Glutamatergic neuron (in vitro differentiated cells): Measurements from ENCODE around the gene MRPS6. TPM values are rescaled to one million over a fixed set of nuclear protein-coding genes. Genes with fewer than 3 reads are reported as not detected.

ENCODE experiments used
- DNase-seq: peaks from one replicate; pipeline ENCODE4 v3.0.0; 2022
- H3K27ac Mint-ChIP-seq: one replicate; pipeline ENCODE4 v1.8.0; 2020; ENCODE audit warnings: mild to moderate bottlenecking, mixed read lengths, inconsistent platforms; ENCODE audit not compliant: unreplicated experiment
- H3K27me3 Mint-ChIP-seq: one replicate; pipeline ENCODE4 v1.8.0; 2020; ENCODE audit warnings: mild to moderate bottlenecking, moderate library complexity, mixed read lengths, inconsistent platforms; ENCODE audit not compliant: unreplicated experiment
- H3K36me3 Mint-ChIP-seq: one replicate; pipeline ENCODE4 v1.8.0; 2020; ENCODE audit warnings: mild to moderate bottlenecking, mixed read lengths, inconsistent platforms; ENCODE audit not compliant: unreplicated experiment
- H3K4me1 Mint-ChIP-seq: one replicate; pipeline ENCODE4 v1.8.0; 2020; ENCODE audit warnings: mild to moderate bottlenecking, low read depth, mixed read lengths, inconsistent platforms; ENCODE audit not compliant: unreplicated experiment
- H3K4me3 Mint-ChIP-seq: one replicate; pipeline ENCODE4 v1.8.0; 2020; ENCODE audit warnings: mild to moderate bottlenecking, mixed read lengths, inconsistent platforms; ENCODE audit not compliant: unreplicated experiment
- H3K9me3 Mint-ChIP-seq: one replicate; pipeline ENCODE4 v1.8.0; 2020; ENCODE audit warnings: mild to moderate bottlenecking, moderate library complexity, mixed read lengths, inconsistent platforms; ENCODE audit not compliant: unreplicated experiment
- total RNA-seq: library from RNA; stranded (reverse); fragmentation: NEBNext Ultra II Directional; extraction: Animal tissue kit (Norgen Biotek cat#: 25700); gene quantifications from one replicate; pipeline ENCODE4 v1.2.1, GENCODE V29; 2021; ENCODE audit not compliant: unreplicated experiment
- TF ChIP-seq, protein P1 (sequence below): fragments of 200-600 bp; sonication (generic); IDR thresholded peaks from one replicate; pipeline ENCODE4 v1.5.0; 2021; ENCODE audit not compliant: partially characterized antibody, unreplicated experiment

Gene MRPS6
- total RNA-seq, 1 donor from 2014 or later = 31.6 TPM

GRCh38 chr21:34141373-34141772 is 68.0 kb downstream of the MRPS6 start:
- H3K36me3 Mint-ChIP-seq = peaks cover 18% of the 10 kb centered on the region
- peaks cover 5% of the 10 kb centered on the region for H3K9me3 Mint-ChIP-seq
- no peaks in the 10 kb centered on the region for H3K27me3 Mint-ChIP-seq
- DNase-seq = no peak
- TF ChIP-seq, protein P1, sequence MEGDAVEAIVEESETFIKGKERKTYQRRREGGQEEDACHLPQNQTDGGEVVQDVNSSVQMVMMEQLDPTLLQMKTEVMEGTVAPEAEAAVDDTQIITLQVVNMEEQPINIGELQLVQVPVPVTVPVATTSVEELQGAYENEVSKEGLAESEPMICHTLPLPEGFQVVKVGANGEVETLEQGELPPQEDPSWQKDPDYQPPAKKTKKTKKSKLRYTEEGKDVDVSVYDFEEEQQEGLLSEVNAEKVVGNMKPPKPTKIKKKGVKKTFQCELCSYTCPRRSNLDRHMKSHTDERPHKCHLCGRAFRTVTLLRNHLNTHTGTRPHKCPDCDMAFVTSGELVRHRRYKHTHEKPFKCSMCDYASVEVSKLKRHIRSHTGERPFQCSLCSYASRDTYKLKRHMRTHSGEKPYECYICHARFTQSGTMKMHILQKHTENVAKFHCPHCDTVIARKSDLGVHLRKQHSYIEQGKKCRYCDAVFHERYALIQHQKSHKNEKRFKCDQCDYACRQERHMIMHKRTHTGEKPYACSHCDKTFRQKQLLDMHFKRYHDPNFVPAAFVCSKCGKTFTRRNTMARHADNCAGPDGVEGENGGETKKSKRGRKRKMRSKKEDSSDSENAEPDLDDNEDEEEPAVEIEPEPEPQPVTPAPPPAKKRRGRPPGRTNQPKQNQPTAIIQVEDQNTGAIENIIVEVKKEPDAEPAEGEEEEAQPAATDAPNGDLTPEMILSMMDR = no peak
- H3K27ac Mint-ChIP-seq = no peak overlapping the region
- no peaks in the 10 kb centered on the region for H3K4me1 Mint-ChIP-seq
- H3K4me3 Mint-ChIP-seq = no peak overlapping the region

GRCh38 chr21:34143685-34144182 is 70.4 kb downstream of the MRPS6 start:
- Mint-ChIP-seq H3K27ac (no peak overlapping the region), H3K27me3 (no peaks in the 10 kb centered on the region), H3K4me3 (no peak overlapping the region), H3K4me1 (no peaks in the 10 kb centered on the region), H3K9me3 (peaks cover 5% of the 10 kb centered on the region), H3K36me3 (peaks cover 14% of the 10 kb centered on the region)
- TF ChIP-seq, protein P1 = no peak
- DNase-seq = no peak

- no peaks in the 10 kb centered on the region for H3K4me1 Mint-ChIP-seq
- peaks cover 14% of the 10 kb centered on the region for H3K36me3 Mint-ChIP-seq
- DNase-seq = no peak
- no peaks in the 10 kb centered on the region for H3K27me3 Mint-ChIP-seq
- TF ChIP-seq, protein P1 = no peak
- peaks cover 5% of the 10 kb centered on the region for H3K9me3 Mint-ChIP-seq
- H3K27ac Mint-ChIP-seq = no peak overlapping the region
- H3K4me3 Mint-ChIP-seq = no peak overlapping the region
These were observed 70.8 kb downstream of the MRPS6 start for GRCh38 chr21:34144224-34144623.

- no peak for DNase-seq
- Mint-ChIP-seq H3K4me1 (no peaks in the 10 kb centered on the region), H3K27me3 (no peaks in the 10 kb centered on the region), H3K36me3 (peaks cover 22% of the 10 kb centered on the region), H3K4me3 (no peak overlapping the region), H3K9me3 (peaks cover 11% of the 10 kb centered on the region), H3K27ac (no peak overlapping the region)
- TF ChIP-seq, protein P1 = no peak
These were observed 74.5 kb downstream of the MRPS6 start for GRCh38 chr21:34147792-34148418.

- DNase-seq = no peak
- Mint-ChIP-seq H3K36me3 (peaks cover 22% of the 10 kb centered on the region), H3K9me3 (peaks cover 11% of the 10 kb centered on the region), H3K4me3 (no peak overlapping the region), H3K27me3 (no peaks in the 10 kb centered on the region), H3K4me1 (no peaks in the 10 kb centered on the region), H3K27ac (no peak overlapping the region)
- TF ChIP-seq, protein P1 = no peak
These were observed 75.0 kb downstream of the MRPS6 start for GRCh38 chr21:34148419-34148804.
